Measurements from ENCODE around the gene IMMP1L. TPM values are rescaled to one million over a fixed set of nuclear protein-coding genes. Genes with fewer than 3 reads are reported as not detected.

IMMP1L gene
- total and polyA plus RNA-seq, 2 of the 8 experiments (the other 6 are each of a cell fraction or from before 2014, with no cell fraction given): 27.4 to 47.7 TPM

- TF ChIP-seq SUZ12 (IDR thresholded peaks at IDR 0.05; ENCODE audit: low read length) (no peak), CEBPB (IDR thresholded peaks at IDR 0.05; ENCODE audit: low read depth, low read length) (no peak), JUN (IDR thresholded peaks at IDR 0.05; ENCODE audit: low read depth, low read length) (no peak), GABPA (IDR thresholded peaks at IDR 0.05; ENCODE audit: borderline replicate concordance, insufficient read depth, low read length) (no peak), BACH1 (IDR thresholded peaks at IDR 0.05; ENCODE audit: low read length) (no peak)
- TF ChIP-seq, protein P1, sequence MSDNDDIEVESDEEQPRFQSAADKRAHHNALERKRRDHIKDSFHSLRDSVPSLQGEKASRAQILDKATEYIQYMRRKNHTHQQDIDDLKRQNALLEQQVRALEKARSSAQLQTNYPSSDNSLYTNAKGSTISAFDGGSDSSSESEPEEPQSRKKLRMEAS (IDR thresholded peaks at IDR 0.05): no peak
- TF ChIP-seq, protein P2, sequence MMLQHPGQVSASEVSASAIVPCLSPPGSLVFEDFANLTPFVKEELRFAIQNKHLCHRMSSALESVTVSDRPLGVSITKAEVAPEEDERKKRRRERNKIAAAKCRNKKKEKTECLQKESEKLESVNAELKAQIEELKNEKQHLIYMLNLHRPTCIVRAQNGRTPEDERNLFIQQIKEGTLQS (IDR thresholded peaks at IDR 0.05; ENCODE audit: insufficient read depth, low read depth, low read length): no peak
These were observed 16.2 kb downstream of the IMMP1L start (continued) for GRCh38 chr11:31493235-31493634.

Data from H1 (cell line).